Stromal cell of bone marrow (primary cell): ENCODE measurements around the gene TSNAX.

Experiments used
- DNase-seq: peaks from one replicate; pipeline ENCODE4 v3.0.0-alpha.2; 2012; ENCODE audit warnings: low read depth

The TSNAX gene

GRCh38 chr1:231518485-231519034 is 9.9 kb upstream of the TSNAX start:
- no peak for DNase-seq

- no peak for DNase-seq
Observed at GRCh38 chr1:231519166-231519565, 9.3 kb upstream of the TSNAX start.

- DNase-seq, result no peak
Observed at GRCh38 chr1:231522038-231522437, 6.4 kb upstream of the TSNAX start.

- DNase-seq, result no peak
Observed at GRCh38 chr1:231522931-231523642, 5.4 kb upstream of the TSNAX start.

GRCh38 chr1:231523816-231524215 is 4.7 kb upstream of the TSNAX start:
- no peak for DNase-seq

GRCh38 chr1:231526536-231526935 is 1.9 kb upstream of the TSNAX start:
- DNase-seq, result no peak

GRCh38 chr1:231527586-231528171 is 790 bp upstream of the TSNAX start:
- no peak for DNase-seq

GRCh38 chr1:231533240-231533639 is 4.8 kb downstream of the TSNAX start:
- DNase-seq, result no peak

GRCh38 chr1:231534703-231535159 is 6.3 kb downstream of the TSNAX start:
- DNase-seq, result no peak

GRCh38 chr1:231536099-231536498 is 7.6 kb downstream of the TSNAX start:
- DNase-seq, result no peak

- no peak for DNase-seq
Observed at GRCh38 chr1:231540847-231541246, 12.4 kb downstream of the TSNAX start.

GRCh38 chr1:231541842-231542241 is 13.4 kb downstream of the TSNAX start:
- no peak for DNase-seq

GRCh38 chr1:231544943-231545592 is 16.6 kb downstream of the TSNAX start:
- no peak for DNase-seq

- DNase-seq, result no peak
Observed at GRCh38 chr1:231546693-231547092, 18.2 kb downstream of the TSNAX start.

- DNase-seq, result no peak
Observed at GRCh38 chr1:231549733-231550447, 21.4 kb downstream of the TSNAX start.

- DNase-seq, result no peak
Observed at GRCh38 chr1:231550448-231550781, 21.9 kb downstream of the TSNAX start.

GRCh38 chr1:231553320-231553719 is 24.9 kb downstream of the TSNAX start:
- DNase-seq, result no peak

GRCh38 chr1:231554969-231555368 is 26.5 kb downstream of the TSNAX start:
- DNase-seq, result no peak

- no peak for DNase-seq
Observed at GRCh38 chr1:231557411-231557810, 28.9 kb downstream of the TSNAX start.

GRCh38 chr1:231557898-231558707 is 29.6 kb downstream of the TSNAX start:
- DNase-seq, result no peak

GRCh38 chr1:231558708-231559185 is 30.3 kb downstream of the TSNAX start:
- no peak for DNase-seq
